Amniotic epithelial cell (primary cell): ENCODE data around the gene AQP12B.

Experiments used
- DNase-seq: peaks from one replicate; pipeline ENCODE4 v3.0.0-alpha.2; 2010; ENCODE audit warnings: low read depth

Gene AQP12B

DNA sequence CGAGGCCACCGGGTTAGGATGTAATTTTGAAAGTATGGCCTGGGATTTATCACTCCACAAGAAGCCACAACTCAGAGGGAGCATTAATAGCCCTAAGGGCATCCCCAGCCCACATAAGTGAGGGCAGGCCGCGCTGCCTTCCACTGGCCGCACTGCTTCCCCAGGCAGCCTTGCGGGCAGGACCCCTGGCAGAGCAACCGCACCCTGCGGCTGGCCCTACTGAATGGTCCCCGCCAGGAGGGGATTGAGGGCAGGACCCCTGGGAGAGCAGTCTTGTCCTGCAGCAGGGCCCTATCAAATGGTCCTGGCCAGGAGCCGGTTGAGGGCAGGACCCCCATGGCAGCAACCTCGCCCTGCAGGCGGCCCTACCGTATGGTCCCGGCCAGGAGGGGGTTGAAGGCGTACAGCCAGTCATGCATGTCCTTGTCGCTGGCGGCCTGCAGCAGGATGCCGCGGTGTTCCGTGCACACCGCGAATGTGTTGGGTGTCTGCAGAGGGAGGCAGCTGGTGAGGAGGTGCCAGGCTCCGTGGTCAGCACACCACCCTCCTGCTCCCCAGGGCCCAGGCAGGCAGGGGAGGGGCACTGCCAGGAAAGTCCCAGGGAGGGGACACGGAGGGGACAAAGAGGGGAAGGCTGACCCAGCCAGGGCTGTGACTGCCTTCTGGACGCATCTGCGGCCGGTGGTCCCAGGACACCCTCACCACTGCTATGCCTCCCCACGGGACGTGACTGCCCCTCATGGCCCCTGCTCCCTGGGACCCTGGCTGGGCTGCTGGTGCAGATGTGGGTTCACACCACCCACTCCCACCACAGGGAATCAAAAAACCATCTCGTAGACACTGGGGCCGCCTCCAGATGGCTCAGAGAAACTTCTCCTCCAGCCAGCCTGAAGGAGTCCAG lies 35.2 kb upstream of the AQP12B start:
- no peak for DNase-seq

DNA sequence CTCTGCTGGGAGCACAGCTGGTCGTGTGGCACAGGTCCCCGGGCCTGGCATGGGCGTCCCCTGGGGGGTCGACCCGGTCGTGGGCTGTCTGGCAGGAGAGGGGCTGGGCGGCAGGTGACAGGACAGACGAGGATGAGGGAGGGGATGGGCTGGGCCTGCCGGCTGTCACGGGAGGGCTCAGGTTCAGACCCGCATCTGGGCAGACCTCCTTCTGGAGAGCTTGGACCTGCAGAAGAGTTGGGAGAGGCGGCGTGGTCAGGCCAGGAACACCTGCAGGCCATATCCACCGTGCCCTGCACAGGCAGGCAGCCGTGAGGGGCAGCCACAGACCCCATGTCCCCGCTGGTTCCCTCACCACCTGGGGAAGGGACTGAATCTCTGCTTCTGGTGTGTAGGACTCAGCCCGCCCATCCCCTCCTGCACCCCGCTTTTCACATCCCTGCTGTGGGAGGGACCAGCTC lies 34.5 kb upstream of the AQP12B start:
- no peak for DNase-seq

DNA sequence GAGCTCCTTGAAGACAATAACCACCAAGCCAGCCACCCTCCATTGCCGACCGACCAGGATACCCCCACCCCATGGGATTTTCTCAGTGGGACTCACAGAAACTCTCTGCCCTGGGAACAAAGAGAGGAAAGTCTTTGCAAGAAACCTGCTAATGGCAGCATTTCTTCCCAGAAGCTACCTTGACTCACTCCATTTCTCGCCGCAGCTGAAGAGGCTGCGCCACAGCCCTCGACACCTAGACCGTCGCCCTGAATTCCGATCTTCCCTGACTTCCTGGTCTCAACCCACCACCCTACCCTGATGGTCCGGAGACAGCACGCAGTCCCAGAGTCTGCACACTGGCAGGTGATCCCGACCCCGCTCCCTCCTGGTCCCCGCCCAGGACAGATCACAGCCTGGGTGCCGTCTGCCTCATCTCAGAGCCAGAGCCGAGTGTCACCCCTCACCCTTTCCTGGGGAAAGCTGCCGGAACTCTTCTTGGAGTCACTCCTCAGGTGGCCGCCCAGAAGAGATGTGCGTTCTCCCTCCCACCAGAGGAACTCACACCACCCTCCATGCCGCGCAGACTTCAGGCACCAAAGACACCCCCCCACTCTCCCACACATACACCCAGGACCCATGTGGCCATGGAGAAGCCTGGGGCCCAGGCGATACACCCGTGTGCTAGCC lies 33.6 kb upstream of the AQP12B start:
- no peak for DNase-seq

DNA sequence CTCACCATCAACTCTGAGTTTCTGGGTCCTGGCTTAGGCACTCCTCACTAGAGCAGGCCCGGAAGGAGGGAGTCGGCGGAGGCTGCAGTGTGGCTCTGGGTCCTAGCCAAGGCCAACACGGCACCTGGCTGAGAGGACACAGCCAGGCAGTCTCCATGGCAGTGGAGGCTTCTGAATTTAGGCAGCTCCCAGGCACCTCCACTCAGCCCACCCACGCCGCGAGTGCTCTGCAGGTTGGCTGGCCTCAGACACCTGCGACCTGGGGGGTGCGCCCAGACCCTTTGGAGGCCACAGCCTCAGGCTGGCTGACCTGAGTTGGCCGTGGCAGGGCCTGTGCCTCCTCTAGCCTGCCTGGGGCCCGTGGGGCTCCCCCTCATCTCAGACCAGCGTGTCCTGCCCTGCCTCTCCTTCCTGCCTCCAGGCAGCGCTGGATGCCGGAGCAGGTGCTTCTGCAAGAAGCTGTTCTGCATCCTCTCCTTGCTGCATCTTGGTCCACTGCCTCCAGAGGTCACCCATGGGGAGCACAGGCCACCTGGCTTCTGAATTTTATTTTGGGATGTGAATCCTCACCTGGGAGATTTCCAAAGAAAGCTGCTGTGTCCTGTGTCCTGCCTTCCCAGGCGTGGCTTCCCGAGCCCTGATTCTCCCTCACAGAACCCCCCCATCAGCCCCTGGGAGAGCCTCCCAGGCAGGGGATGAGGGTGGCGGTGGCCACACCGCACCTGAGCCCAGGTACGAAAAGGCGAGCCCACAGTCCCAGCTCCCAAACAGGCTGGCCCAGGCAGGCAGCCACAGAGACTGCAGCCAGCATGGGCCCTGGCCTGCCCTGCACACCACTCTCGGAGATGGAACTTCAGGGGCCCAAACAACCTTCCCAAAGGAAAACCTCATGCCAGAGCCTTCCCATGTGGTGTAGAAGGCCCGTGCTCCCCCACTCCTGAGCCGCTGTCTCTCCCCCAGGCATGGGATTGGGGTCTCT lies 32.4 kb upstream of the AQP12B start:
- no peak for DNase-seq

DNA sequence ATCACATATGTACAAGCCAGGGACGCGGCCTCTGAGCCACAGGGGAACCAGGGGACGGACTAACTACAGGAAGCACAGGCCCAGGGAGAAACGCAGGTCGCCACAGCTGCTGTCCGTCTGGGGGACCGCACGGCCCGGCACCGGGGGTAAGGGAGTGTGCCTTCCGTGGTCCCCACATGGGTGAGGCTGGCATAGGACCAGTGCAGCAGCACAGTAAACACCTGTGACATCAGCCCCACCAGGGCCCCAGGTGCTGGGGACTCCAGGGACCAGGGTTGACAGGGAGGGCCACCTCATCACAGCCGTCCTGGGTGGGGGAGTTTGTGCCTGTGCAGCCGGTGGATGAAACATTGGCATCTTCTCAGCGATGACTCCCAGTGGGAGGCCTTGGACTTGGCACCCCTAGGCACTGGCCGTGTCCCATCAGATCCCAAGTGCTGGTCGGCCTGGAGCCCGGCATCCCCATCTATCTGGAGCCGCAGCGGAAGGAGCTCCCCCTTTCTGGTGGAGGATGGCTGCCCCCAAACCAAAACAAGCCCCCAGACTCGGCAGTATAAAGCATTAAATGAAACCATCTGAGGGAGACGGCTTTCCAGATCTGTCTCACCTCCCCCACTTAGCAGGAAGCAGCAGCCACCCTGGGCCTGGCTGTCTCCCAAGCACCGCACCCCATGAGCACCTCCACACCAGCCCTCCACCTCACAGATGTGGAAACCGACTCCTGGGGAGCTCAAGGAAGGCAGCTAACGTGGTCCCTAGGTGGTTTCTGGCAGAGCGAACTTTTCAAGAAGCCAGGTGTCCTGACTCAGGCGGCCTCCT lies 31.5 kb upstream of the AQP12B start:
- no peak for DNase-seq

DNA sequence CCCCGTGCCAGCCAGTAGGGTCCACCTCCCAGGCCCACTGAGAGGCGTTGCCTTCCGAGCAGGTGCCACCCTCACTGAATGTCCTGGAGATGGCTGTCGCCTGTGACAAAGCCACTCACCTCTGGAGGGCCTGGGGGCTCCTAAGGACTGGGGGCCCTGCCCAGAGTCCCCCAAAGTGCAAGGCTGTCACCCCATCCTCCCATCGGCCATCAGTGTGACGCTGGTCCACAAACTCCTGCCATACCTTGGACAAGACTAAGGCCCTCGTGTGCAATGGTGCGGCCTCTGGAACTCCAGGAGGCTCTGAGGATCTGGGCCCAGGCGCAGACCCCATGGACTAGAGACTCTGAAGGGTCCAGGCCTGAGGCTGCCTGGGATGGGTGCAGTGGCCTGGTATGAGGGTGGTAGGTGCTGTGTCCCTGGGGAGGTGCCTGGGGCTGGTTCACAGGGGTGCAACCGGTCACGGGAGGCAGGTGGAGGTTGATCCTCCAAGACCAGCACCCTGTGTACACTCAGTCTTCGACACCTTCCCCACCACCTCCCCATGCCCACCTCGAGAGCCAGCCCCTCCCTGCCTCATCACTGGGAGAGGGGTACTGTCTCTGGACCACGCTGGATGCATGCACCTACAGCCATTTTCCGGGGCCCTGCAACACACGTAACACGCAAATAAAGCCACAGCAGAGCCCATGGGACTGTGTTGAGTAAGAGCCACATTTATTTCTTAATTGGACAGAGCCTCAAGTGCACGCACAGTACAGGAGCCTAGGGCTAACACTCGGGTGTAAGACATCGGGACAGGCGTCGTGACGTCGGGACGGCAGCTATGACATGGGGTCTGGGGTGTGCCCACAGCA lies 30.6 kb upstream of the AQP12B start:
- DNase-seq: no peak

DNA sequence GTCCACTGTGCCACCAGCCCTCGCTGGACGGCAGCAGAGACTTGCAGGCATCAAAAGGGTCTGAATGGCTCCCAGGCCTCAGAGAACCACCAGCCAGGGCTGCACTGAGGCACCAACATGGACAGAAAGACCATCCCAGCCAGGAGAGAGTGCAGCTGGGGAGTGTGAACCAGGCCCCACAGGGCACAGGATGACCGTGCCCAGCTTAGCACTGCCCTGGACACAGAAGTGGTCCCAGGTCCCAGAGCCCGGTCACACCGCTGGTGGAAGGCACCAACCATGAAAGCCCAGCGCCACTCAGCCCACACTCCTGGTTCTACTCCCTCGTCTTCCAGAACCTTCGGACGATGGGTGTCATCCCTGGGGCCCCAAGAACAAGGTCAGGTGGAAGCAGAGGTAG lies 29.4 kb upstream of the AQP12B start:
- no peak for DNase-seq

DNA sequence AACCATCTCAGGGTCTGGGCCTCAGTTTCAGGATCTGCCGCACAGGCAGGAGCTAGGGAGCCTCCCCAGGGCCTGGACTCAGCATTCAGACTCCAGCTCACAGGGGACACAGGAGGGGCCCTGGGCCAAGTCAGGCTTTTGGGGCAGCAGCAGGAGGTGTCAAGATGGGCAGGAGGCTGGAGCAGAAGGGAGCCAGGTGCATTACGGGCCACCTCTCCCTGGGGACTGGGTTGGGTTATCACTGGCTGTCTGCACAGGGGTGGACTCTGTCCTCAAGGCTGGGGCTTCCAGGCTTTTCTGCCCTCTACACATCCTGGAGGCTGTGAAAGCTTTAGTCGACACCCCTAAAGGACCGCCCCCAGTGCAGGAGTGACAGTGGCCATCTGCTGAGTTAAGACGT lies 29.0 kb upstream of the AQP12B start:
- DNase-seq: no peak

DNA sequence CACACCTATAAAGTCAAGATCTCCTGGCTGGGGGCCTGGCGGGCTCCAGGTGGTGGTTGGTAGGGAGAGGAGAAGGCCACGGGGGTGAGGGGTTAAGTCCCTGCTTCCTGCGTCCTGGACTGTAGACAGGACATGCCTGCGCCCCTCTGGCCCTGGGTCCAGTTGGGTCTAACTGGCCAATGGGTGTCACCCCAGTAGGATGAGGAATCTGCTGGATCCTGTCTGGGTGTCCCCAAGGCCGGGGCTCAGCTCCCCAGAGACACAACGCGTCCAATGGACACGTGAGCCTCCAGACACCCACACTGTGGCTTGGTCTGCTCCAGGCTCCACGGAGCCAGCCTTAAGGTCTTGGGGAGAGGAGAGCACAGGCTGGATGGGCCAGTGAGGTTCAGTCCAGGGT lies 28.6 kb upstream of the AQP12B start:
- no peak for DNase-seq

DNA sequence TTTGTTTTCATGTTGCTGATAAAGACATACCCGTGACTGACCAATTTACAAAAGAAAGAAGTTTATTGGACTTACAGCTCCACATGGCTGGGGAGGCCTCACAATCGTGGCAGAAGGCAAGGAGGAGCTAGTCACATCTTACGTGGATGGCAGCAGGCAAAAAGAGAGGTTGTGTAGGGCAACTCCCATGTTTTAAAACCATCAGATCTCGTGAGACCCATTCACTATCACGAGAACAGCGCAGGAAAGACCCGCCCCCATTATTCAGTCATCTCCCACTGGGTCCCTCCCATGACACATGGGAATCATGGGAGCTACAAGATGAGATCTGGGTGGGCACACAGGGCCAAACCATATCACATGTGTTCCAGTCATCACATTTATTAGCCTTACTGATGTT lies 25.8 kb upstream of the AQP12B start:
- DNase-seq: no peak

DNA sequence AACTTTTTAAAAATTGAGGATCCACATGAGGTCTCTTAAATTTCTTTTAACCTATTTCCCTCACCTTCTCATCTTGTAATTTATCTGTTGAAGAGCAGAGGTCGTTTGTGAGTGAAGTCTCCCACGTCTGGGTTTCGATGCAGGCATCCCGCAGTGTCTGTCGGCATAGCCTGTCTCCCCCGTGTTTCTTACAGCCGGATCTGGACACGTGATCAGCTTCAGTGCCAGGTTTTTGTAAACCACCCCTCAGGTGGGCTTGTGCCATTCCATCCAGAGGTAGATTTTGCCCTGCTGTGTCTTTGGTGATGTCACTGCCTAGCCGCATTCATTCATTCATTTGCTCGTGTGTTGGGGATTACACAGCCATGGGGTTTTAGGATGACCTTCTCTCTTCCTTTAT lies 25.1 kb upstream of the AQP12B start:
- no peak for DNase-seq

DNA sequence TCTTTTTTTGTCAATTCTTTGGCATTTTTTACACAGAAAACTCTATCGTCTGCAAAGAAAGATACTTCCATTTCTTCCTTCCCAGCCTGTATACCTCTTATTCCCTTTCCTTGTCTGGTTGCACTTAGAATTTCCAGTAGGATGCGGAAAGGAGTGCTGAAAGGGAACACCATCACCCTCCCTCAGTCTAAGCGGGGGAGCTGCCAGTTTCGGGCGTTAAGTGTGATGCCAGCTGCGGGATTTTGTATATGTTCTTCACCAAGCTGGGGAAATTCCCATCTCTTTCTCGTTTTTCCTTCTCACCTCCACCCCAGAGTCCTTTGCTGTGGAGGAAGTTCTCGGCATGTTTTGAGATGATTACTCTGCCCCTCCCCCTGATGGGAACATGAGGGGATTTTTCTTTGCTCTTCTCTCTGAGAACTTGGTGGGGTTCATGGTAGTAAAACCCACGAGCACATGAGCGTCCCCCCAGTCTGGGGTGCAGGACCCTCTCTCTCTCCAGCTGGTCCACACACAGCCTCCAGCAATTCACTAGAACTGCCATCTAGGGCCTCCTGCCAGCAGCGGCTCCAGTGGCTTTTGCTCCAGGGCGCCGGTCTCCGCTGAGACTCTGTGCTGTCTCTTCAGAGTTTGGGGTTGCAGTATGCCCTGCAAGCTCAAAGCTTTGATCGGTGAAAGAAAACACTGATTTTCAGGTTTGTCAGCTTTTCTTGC lies 24.5 kb upstream of the AQP12B start:
- no peak for DNase-seq

DNA sequence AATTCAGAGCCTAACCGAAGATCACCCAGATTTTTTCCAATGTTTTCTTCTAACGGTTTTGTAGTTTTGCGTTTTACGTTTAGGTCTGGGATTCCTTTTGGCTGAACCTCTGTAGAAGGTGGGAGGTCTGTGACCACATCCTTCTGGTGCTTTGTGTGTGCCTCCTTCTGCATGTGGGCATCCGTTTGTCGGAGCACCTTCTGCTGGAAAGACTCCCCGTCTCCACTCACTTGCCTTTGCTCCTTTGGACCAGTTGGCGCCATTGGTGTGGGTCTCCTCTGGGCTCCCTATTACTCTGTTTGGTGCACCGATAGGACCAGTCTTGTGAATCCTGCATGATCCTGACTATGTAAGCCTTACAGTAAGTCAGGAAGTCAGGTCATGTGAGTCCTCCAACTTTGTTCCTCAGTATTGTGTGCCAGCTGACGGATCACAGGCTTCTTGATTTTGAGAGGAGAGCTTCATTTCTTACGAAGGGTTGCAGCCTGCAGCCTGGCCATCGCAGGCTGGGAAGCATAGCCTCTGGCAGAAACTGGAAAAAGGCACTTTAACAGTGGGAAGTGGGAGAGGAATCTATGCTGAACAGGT lies 22.6 kb upstream of the AQP12B start:
- no peak for DNase-seq

DNA sequence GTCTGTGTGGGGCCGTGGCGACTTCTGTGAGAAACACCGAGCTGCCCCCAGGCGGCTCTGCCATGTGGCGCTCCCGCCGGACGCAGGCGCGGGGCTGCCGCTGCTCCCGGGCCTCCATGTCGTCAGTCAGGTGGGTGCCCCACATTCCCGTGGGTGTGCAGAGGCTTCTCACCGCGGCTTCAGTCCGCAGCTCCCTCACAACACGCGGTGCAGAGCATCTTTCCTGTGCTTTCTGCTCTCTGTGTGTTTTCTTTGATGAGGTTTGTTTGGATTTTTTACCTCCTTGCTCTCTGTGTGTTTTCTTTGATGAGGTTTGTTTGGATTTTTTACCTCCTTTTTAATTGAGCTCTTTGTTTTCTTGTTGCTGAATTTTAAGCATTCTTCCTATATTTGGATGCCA lies 22.0 kb upstream of the AQP12B start:
- DNase-seq: no peak

DNA sequence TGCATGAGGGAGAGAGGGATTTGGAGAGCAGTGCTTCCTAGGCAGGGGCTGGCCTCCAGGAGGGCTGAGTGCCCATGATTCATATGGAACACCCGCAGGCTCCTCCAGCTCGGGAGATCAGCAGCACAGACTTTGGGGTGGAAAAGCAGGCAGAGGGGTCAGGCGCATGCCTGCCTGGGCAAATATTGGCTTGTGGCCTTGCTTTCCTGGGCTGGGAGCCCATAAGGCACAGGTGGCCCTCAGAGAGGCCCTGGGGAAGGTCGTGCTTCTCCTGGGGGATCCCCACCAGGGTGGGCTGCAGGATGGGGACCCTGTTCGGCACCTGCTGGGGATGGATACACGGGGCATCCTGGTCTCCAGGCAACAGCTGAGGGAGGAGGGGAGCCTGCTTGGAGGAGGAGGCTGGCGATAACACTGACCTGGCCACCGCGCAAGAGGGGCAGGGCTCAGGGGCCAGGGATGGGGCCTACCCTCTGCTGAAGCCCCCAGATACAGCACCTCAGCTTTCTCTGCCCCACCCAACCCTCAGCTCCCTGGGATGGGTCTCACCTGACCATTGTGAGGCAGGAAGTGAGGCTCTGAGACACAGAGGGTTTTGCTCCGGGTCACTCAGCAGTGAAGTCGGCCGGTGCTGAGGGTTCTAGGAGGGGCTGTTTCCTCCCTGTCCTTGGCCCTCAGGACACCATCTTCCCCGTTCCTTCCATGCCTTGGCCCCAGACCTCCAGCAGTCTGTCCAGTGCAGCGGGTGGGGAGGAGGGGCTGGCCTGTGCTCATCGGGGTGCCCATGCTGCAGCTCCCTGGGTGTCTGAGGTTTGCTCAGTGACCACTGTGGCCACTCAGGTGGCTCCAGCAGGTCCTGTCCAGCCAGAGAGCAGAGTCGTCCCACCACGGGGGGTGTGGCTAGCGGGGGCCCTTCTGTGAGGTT lies 21.0 kb upstream of the AQP12B start:
- DNase-seq: no peak

DNA sequence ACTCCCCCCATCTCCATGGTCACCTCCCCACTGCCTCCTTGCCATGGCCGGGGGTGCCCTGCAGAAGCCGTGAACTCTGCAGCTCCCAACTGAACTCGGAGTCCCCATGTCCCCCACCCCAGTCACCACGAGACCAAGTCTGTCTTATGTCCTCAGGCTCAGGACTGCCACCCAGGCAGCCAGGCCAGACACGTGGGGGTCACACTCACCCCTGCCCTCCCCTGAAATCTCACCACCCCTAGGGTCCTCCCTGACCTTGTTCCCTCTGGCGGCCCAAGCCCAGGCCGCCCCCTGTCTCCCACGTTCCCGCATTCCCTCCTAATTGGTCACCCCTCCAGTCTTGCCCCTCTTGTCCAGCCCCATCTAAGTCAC lies 19.9 kb upstream of the AQP12B start:
- DNase-seq: no peak

DNA sequence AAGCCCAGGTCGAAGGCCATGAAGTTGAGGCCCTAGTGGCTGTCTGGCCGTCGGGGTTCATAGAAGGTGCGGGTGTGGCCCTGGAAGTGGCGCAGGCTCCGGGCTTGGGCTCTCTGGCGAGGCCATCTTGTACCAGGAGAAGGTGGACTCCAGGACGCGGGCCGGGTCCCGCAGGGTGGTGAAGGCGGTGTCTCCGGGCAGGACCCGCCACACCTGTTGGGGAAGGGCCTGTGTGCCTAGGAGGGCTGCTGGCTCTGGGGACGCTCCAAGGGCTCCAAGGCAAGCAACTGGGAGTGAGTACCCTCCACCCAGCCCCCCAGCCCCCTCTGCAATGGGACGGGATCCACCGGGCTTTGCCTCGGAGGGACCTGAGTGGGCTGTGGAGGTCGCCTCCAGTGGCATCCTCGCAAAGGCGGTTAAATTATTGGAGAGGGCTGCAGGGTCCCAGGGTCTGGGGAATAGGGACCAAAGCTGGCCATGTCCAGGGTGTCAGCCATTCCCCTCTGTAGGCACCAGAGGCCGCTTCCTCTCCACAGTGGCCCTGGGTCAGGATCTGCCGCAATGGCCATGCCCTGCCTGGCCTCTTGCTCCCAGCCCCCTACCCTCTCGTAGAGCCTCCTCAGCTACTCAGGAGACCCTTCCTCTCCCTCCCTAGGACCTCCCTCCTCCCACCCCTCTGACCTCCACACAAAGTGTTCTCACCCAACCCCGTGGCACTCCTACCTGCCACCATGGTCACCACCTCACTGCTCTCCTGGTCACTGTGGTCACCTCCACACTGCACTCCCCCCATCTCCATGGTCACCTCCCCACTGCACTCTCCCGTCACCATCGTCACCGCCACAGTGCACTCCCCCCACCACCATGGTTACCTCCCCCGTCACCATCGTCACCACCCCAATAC lies 19.3 kb upstream of the AQP12B start:
- DNase-seq: no peak
